ENCODE measurements around the gene AQP7.
"Not testable (repeated sequence)": the region's sequence is repeated elsewhere in the genome, so short reads cannot be mapped to it uniquely, and the experiment has no call there.

Gene AQP7

GRCh38 chr9:33393581-33393980 is 8.8 kb downstream of the AQP7 start:
- no peak for DNase-seq

DNA sequence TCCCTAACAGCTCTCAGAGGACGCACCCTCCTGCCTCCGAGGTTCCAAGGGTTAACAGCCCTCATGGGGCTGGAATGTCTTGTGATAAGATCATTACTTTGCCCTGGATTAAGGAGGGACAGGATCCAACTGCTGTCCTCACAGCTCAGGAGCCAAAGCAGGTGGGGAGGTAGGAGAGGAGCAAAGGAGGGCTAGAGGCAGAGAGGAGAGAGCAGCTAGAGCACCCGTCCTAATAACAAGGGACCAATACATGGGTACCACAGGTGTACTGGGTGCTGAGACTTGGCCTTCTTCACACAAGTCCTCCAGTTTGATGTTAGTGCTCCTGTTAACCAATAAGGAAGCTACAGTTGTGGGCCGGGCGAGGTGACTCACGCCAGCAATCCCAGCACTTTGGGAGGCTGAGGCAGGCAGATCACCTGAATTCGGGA is 9.8 kb downstream of the AQP7 start:
- not testable (repeated sequence) for DNase-seq

DNA sequence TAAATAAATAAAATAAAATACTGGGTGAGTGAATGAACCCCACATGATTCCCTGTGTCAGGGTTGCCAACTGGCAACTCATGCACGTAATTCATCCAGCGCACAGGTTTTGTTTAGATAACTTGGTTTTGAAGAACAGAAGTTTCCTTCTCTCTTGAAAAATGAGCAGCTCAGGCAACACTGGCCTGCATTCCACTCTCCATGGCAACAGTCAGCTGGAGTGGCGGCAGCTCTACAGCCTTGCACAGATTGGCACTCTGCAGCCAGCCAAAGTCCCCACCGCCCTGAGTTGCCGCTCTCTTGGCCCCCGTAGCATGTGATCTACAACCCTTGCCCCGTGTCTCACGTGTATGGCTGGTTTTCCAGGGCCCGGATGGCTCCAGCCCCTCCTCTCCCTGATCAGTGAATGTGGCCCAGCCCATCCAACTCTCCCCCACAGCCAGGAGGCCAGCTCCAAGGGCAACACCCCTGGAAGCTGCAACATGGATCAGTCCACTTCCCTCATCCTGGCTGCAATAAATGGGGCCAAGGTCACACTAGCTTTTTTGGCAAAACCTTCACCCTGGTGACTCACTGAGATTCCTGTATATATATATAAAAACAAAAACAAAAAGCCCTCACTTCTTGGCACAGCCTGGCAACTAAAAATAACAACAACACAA is 11.1 kb downstream of the AQP7 start:
- not testable (repeated sequence) for DNase-seq

DNA sequence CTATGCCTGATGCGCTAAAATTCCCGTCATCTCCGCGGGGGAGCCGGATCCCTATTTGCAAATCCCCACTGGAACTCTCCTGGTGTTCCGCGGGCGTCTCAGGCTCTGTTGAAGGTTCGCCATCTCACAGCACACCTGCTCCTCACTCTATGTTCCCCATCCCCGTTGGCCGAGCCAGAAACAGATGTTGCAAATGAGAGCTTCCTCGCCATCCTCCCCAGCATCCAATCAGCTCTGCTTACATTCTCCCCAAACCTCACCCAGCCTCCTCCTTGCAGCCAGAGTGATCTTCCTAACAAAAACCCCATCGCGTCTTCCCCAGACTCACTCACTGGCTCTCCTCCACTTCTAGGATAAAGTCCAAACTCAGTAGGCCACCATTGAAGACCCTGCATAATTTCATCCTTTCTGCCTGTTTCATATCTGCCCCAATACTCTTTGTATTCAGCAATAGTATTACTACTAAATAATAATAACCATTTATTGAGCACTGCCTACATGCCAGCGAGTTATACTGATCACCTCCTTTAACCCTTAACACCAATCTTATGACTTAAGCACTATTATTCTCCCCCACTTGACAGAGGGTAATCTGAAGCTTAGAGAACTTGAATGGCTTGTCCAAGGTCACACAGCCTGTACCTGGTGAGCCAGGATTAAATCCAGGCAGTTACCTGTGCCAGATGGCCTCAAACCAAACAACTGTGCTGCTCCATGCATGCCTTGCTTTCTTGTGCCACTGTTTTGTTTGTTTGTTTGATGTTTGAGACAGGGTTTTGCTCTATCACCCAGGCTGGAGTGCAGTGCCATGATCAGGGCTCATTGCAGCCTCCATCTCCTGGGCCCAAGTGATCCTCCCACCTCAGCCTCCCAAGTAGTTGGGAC is 14.0 kb downstream of the AQP7 start:
- no peak for DNase-seq

- not testable (repeated sequence) for DNase-seq
Measured at GRCh38 chr9:33386998-33387397, 15.4 kb downstream of the AQP7 start.

- DNase-seq: not testable (repeated sequence)
Measured at GRCh38 chr9:33386641-33386996, 15.7 kb downstream of the AQP7 start.

GRCh38 chr9:33385979-33386640 is 16.3 kb downstream of the AQP7 start:
- DNase-seq: not testable (repeated sequence)

DNA sequence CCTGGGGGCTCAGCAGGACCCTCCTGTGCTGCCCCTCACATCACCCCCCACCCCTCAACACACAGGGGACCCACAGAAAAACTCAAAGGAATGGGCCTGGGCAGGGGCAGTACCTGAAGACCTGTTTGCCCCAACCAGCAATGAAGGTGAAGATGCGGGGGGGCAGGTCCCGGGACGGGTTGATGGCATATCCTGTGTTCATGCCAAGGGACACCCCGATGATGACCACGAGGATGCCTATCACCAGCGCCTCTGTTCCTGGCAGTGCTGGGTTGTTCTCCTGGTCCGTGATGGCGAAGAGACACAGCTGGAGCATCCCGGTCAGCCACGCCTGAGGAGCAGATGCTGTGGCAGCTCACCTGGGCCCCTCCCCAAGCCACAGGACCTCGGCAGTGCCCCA is 16.8 kb downstream of the AQP7 start:
- not testable (repeated sequence) for DNase-seq

- not testable (repeated sequence) for DNase-seq
Measured at GRCh38 chr9:33383396-33383795, 19.0 kb downstream of the AQP7 start.

DNA sequence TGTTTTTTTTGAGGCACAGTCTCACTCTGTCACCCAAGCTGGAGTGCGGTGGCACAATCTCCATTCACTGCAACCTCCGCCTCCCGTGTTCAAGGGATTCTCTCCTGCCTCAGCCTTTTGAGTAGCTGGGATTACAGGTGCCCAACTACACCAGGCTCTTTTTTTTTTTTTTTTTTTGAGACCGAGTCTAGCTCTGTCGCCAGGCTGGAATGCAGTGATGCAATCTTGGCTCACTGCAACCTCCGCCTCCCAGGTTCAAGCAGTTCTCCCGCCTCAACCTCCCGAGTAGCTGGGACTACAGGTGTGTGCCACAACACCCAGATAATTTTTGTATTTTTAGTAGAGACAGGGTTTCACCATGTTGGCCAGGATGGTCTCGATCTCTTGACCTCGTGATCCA is 20.0 kb downstream of the AQP7 start:
- not testable (repeated sequence) for DNase-seq

- no peak for DNase-seq
Measured at GRCh38 chr9:33381231-33381791, 21.1 kb downstream of the AQP7 start.

GRCh38 chr9:33380390-33381094 is 21.8 kb downstream of the AQP7 start:
- no peak for DNase-seq

DNA sequence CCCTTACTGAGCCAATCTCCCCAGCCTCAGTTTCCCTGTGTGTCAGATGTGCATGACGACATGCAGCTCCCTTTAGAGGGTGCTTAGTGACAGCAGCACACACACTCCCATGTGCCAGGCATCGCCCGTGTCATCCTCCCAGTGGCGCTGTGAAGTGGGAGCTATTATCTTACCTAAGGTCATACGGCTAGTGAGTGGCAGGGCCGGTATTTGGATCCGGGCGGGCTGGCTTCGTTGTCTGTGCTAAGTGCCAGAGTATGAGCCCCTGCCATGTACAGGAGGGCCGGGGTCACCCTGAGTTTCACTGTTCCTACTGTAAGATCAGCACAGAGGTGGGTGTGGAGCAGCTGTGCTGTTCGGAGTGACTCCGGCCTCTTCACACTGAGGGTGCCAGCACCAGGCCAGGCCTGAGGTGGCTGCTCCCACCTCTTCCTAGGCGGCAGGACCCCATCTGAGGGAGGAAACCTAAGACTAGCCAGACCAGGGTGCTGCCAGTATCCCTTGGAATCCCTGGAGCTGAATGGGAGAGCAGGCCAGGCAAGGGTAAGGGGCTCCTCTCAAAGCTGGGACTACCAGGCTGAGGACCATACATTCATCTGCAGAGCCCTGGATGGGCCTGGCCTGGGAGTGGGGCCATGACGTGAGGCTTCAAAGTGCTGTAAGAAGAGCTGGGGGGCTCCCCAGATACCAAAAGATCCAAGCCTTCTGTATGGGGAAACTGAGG is 22.5 kb downstream of the AQP7 start:
- DNase-seq: no peak

GRCh38 chr9:33378121-33378795 is 24.1 kb downstream of the AQP7 start:
- DNase-seq: no peak

GRCh38 chr9:33377089-33377715 is 25.2 kb downstream of the AQP7 start:
- DNase-seq: no peak

DNA sequence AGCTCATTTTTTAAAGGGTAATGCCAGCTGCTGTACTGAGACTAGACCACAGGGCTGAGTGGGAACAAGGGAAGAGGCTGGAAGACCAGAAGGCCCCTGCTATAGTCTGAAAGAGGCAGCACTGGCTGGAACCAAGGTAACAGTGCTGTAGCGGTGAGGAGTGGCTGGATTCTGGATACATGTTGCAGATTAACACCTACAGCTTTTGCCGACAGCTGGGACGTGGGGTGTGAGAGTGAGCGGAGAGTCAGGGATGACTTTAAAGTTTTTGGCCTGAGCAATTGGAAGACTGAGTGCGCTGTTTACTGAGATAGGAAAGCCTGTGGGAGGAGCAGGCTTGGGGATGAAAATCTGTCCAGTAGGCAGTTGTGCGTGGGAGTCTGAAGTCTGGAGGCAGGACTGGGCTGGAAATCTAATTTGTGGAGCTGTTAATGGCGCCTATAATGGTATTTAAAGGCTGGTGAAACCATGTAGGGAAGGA is 26.5 kb downstream of the AQP7 start:
- no peak for DNase-seq

DNA sequence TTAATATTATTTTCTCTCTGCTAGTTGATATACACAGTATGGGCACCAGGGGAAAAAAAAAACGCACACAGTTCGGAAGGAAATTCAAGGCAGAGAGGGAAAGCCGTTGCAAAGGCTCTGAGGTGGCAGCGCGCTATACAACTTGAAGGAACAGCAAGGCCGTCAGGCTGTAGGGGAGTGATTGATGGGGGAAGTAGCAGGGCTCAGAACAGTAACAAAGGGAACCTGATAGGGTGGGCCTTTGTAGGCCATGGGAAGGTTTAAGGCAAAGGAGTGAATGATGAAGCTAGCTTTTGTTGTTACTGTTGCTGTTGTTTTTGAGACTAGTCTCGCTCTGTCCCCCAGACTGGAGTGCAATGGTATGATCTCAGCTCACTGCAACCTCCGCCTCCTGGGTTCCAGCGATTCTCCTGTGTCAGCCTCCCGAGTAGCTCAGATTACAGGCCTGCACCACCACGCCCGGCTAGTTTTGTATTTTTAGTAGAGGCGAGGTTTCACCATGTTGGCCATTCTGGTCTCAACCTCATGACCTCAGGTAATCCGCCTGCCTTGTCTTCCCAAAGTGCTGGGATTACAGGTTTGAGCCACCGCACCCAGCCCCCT is 27.0 kb downstream of the AQP7 start:
- no peak for DNase-seq

DNA sequence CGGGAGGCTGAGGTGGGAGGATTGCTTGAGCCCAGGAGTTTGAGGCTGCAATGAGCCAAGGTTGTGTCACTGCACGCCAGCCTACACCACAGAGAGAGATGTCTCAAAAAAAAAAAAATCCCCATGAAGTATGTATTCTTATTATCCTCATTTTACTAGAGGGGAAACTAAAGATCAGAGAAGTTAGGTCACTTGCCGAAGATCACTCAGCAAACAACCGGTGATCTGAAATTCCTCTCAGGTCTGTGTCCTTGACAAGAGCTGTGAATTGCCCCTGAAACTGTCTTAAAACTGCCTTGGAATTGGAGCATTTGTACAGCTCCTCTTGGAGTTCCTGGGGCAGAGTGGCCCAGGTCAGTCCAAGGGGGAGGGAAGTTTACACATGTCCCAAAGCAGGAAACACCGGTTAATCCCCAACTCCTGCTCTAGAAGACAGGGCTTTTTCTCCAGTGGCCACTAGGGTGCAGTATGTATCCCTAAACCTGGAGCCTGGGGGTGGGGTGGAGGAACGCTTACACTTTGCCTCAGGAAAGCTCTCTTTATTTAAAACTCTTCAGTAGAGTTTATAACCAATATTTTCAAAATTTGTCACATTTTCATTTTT is 27.6 kb downstream of the AQP7 start:
- DNase-seq: peak; percentile 57

- DNase-seq: no peak
Measured at GRCh38 chr9:33374190-33374589, 28.2 kb downstream of the AQP7 start.

DNA sequence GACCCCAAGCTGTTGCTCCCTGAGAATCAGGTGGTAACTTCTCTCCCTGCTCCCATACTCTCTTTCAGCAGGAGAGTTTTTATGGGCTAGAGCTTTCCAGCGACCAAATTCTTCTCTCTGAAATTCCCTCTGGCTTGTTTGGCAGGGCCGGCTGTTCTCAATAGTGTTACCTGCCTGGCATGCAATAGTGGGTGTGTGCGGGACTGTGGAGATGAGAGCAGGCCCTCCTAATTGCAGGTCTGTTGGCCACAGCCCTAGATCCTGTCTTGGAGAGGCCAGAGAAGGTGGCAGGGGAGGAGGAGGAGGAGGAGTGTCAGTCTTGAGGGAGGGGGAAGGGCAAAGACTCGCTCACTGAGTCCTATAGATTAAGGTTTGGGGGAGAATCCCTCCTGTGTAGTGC is 29.5 kb downstream of the AQP7 start:
- DNase-seq: no peak

Measured in activated T-cell treated with anti-CD3 and anti-CD28 coated beads, Interleukin-2, amount 50 U/mL, for 1 hour (primary cell).